Measurements from ENCODE around the gene FOXN3.

The FOXN3 gene

DNA sequence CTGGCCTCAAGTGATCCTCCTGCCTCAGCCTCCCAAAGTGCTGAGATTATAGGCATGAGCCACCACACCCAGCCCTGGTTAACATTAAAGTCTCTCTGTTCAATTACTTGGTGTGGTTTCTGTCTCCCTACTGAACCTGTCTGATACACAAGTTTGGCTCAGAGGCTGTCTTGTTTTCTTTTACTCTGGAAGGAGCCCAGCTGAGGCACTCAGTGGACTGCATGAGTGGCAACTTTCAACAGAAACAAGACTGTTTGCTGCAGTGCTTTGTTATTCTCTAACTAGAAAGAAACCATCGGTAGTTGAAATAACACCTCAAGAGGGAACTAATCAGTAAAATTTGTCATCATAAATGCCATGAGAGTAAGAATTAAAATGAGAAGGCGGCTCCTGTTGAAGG lies 238.7 kb downstream of the FOXN3 start:
- TF ChIP-seq CTCF (IDR thresholded peaks at IDR 0.05; ENCODE audit: insufficient read depth, missing control alignments): no peak
- no peak for DNase-seq (ENCODE audit: insufficient read length, low spot score)
- FAIRE-seq: no peak

- no peak for TF ChIP-seq CTCF (IDR thresholded peaks at IDR 0.05; ENCODE audit: insufficient read depth, missing control alignments)
- FAIRE-seq (no peak), DNase-seq (ENCODE audit: insufficient read length, low spot score) (no peak)
These were observed 240.9 kb downstream of the FOXN3 start for GRCh38 chr14:89175881-89176799.

- no peak for TF ChIP-seq CTCF (IDR thresholded peaks at IDR 0.05; ENCODE audit: insufficient read depth, missing control alignments)
- no peak for FAIRE-seq
These were observed 245.4 kb downstream of the FOXN3 start for GRCh38 chr14:89171628-89172027.

DNA sequence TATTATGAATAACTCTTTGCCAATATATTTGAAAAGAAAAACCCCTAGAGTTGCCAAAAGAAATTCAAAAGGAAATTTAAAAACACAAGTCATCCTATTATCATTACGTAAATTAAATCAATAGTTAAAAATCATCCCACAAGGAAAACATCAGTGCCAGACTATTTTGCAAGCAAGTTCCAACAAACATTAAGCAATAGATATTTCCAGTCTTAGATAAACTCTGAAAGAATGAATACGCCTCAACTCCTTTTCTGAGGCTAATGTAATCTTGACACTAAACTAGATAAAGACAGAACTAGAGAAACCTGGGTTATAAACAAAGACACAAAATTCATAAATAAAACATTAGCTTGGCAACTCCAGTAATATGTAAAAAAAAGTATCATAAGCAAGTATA lies 245.9 kb downstream of the FOXN3 start:
- TF ChIP-seq CTCF (IDR thresholded peaks at IDR 0.05; ENCODE audit: insufficient read depth, missing control alignments): no peak
- FAIRE-seq: no peak
- DNase-seq (ENCODE audit: insufficient read length, low spot score): no peak

More at GRCh38 chr14:89171628-89172027, 245.4 kb downstream of the FOXN3 start:
- no peak for DNase-seq (ENCODE audit: insufficient read length, low spot score)

- FAIRE-seq (no peak), DNase-seq (ENCODE audit: insufficient read length, low spot score) (no peak)
- no peak for TF ChIP-seq CTCF (IDR thresholded peaks at IDR 0.05; ENCODE audit: insufficient read depth, missing control alignments)
These were observed 249.3 kb downstream of the FOXN3 start for GRCh38 chr14:89167705-89168104.

DNA sequence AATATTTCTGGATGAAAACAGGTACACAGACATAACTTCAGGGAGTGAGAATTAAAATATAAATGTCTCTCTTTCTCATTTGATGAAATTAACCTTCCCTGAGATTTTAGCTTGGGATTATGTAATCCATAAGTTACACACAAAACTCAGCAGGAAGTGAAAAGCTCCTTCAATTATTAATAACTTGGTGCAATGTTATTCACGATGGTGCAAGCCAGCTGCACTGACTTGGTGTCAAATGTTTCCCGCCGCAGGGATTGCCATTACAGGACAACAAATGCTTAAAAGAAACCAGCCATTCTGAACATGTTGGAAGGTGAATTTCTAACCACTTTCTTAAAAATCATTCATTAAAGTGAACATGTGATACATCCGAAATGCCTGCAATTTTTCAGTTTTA lies 250.4 kb downstream of the FOXN3 start:
- FAIRE-seq (no peak), DNase-seq (ENCODE audit: insufficient read length, low spot score) (no peak)
- TF ChIP-seq CTCF (IDR thresholded peaks at IDR 0.05; ENCODE audit: insufficient read depth, missing control alignments): no peak

Measured in D721Med (cell line).